SIG-M5 treated with dmso at 0.1 percent for 504 hours (cell line): Measurements from ENCODE around the gene CFAP46.
"Not testable (repeated sequence)": the region's sequence is repeated elsewhere in the genome, so short reads cannot be mapped to it uniquely, and the experiment has no call there.

Source experiments
- DNase-seq: peaks from one replicate; lab custom pipeline; 2025; ENCODE audit not compliant: unreplicated experiment; lab: John Stamatoyannopoulos, UW

The CFAP46 gene

GRCh38 chr10:132963430-132963960 lies 21.1 kb upstream of the CFAP46 start:
- DNase-seq = no peak

- no peak for DNase-seq
These were observed 20.5 kb upstream of the CFAP46 start for GRCh38 chr10:132962623-132963429.

GRCh38 chr10:132961787-132962622 lies 19.6 kb upstream of the CFAP46 start:
- peak; percentile 11 for DNase-seq

GRCh38 chr10:132961420-132961786 lies 19.0 kb upstream of the CFAP46 start:
- no peak for DNase-seq

DNA sequence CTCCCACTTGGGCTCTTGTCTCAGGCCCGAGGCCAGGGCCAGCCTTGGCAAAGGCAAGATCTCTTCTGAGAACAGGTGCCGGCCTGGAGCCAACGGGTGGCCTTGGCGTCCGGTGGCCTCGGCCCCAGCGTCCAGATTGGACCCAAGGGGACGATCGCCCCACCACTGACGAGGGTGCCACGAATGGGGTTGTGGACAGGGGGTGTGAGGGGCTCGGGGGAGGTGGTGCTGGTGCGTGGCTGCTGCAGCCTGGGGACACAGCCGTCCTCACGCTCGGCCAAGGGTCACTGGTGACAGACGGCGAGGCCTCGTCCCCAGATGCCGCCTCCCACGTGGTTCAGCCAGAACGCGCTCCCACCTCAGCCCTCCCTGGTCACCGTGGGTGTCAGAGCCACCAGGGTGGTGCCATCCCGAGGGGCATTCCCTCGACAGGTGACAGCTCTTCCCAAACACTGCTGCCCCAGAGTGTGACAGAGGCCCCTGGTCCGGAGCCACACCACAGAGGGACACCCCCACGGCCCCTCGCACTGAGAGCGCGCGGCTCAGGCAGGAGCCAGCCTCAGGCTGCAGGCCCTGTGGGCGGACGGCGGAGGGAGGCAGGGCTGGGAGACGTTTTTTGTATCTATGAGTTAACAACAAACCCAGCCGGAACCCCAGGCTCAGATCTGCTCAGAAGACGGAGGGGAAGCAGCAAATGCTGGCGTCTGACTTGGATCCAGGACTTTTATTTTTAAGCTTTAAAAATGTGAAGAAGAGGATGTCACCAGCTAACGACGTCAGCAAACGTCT lies 18.5 kb upstream of the CFAP46 start:
- no peak for DNase-seq

GRCh38 chr10:132960071-132960472 lies 17.7 kb upstream of the CFAP46 start:
- DNase-seq = no peak

- DNase-seq = no peak
These were observed 17.2 kb upstream of the CFAP46 start for GRCh38 chr10:132959559-132959961.

DNA sequence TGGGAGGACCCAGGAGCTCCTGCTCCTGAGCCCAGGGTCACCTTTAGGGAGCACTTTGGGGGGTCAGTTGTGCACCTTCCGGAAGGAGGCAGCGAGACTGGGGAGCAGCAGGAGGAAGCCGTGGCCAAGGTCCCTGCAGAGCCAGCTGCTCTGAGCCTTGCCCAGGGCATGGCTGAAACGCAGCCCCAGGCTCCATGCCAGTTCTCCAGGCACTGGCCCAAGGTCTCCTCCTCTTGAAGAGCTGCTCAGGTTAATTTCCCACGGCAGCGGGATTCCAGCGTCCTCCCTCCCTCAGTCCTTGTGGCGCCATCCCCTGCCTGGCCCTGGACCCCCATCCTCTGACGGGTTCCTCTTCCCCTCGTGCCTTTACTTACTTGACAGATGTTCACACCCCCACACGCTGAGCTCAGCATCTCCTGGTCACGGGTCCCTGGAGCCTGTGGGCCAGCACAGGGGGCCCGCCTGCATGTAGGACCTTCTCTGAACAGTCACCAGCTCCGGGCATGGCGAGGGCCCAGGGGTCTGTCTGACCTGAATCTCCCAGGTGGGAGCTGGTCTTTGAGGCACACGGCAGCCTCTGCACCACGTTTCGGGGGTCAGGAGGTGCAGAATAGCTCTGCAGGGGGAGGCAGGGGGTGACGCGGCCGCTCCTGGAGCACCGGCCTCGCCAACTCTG lies 16.7 kb upstream of the CFAP46 start:
- DNase-seq = no peak

DNA sequence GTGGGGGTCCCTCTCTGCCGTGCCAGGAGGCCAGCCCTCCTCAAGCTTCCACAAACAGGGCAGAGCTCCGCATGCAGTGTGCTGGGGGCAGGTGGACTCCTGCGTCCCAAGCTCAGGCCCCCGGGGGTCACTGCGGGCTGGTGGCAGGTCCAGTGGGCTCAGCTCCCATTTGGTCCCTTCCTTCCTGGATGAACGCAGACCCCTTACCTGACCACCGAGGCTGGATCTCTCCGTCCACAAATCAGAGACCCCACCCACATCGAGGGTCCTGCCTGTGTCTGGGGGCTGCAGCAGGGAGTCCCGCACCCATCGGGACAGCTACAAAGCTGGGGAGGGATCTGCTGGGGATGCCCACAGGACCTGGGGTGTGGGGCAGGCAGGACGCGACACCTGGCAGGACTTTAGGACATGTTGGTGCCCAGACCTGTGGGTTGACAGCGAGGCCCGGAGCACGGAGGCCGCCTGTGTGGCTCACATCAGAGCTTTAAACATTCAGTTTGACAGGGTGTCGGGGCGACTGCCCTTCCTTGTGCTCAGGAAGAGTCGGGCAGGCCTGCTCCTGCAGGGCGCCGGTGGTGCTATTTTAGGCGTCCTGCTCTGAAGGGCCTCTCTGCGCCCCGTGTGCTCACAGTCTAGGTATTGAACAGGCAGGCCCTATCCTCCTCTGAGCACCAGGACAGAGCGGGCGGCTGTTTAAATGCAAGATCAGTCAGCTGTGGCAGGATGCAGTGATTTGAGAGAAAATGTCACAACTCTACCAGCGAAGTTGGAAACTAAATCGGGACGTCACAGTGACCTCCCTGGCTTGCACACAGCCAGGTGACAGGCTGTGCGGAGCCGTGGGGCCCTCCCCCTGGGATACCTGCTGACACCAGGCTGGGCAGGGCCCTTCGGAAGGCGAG lies 15.9 kb upstream of the CFAP46 start:
- no peak for DNase-seq

GRCh38 chr10:132957131-132957530 lies 14.8 kb upstream of the CFAP46 start:
- DNase-seq = no peak

DNA sequence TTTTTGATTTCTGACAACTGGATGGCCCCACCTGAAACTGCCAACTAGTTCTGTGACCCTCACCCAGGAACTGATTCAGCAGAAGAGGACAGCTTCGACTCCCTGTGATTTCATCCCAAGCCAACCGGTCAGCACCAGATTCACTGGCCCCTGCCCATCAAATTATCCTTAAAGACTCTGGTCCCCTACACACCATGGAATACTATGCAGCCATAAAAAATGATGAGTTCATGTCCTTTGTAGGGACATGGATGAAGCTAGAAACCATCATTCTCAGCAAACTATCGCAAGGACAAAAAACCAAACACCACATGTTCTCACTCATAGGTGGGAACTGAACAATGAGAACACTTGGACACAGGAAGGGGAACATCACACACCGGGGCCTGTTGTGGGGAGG lies 13.9 kb upstream of the CFAP46 start:
- DNase-seq = not testable (repeated sequence)

DNA sequence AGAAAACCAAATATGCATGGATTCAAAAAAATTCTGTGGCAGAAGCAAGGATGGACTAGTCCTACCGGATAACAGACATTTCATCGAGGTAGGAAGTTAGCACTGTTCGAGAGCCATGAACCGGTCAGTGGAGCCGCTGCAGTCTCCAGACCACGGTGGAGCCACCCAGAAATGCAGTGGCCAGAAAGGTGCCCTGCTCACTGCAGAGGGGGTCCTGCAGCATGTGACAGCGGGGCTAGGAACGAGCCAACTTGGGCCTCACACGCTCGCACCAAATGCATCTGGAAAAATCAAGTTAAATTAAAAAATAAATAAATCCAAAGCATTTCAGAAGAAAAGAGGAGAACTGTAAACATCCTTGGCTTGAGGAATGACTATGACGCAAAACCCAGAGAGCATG lies 13.1 kb upstream of the CFAP46 start:
- no peak for DNase-seq

GRCh38 chr10:132953428-132953827 lies 11.1 kb upstream of the CFAP46 start:
- no peak for DNase-seq

DNA sequence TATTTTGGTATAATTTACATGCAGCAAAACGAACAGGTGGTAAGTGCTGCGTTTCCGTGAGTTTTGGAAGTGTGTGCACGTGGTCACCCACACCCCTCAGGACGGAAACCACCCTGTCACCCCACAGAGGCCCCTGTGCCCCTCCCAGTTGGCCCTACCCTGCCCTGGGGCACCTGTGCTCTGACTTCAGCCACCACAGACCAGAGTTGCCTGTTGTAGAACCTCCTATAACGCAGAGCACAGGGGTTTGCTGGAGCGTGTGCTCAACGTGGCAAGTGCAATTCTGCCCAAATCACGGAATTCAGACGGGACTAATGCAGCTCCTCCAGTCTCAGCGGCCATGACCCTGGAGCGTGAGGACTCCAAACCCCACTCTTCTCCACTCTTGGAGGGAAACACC lies 9.6 kb upstream of the CFAP46 start:
- no peak for DNase-seq

- DNase-seq = no peak
These were observed 6.0 kb upstream of the CFAP46 start for GRCh38 chr10:132948351-132948750.

- DNase-seq = no peak
These were observed 5.5 kb upstream of the CFAP46 start for GRCh38 chr10:132947843-132948242.

GRCh38 chr10:132946806-132947546 lies 4.6 kb upstream of the CFAP46 start:
- DNase-seq = no peak

DNA sequence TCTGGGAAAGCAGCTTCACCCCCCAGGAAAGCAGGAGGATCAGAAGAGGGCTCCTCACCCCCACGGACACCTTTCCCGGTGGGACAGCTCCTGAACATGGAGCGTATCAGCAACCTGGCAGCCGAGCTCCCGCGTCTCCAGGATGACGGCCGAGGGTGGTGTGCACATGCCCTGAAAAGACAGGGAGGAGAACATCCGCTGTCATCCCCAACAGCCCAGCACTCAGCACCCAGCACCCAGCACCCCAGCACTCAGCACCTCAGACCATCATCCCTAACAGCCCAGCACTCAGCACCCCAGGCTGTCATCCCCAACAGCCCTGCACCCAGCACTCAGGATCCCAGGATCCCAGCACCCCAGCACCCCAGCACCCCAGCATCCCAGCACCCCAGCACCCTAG lies 3.9 kb upstream of the CFAP46 start:
- no peak for DNase-seq

- no peak for DNase-seq
These were observed 3.5 kb upstream of the CFAP46 start for GRCh38 chr10:132945894-132946255.
